Measurements from ENCODE around the gene LANCL3.
A peak's percentile ranks its signal among the peaks of the same experiment; 100 is the strongest.
"Not testable (repeated sequence)": the region's sequence is repeated elsewhere in the genome, so short reads cannot be mapped to it uniquely, and the experiment has no call there.

Gene LANCL3

GRCh38 chrX:37641859-37642258, 70.4 kb downstream of the LANCL3 start:
- no peak for TF ChIP-seq CTCF (IDR thresholded peaks at IDR 0.05; ENCODE audit: insufficient read depth, low read depth, low read length, missing control alignments)

GRCh38 chrX:37644381-37645305, 73.2 kb downstream of the LANCL3 start:
- DNase-seq (ENCODE audit: low read depth), result no peak
- no peak for TF ChIP-seq CTCF (IDR thresholded peaks at IDR 0.05; ENCODE audit: insufficient read depth, low read depth, low read length, missing control alignments)
- no peak overlapping the region for H3K4me3 ChIP-seq (ENCODE audit: low read depth, low read length)

More at GRCh38 chrX:37641859-37642258, 70.4 kb downstream of the LANCL3 start:
- H3K4me3 ChIP-seq (ENCODE audit: low read depth, low read length), result no peak overlapping the region
- no peak for DNase-seq (ENCODE audit: low read depth)

- DNase-seq (ENCODE audit: low read depth), result no peak
- no peak overlapping the region for H3K4me3 ChIP-seq (ENCODE audit: low read depth, low read length)
- no peak for TF ChIP-seq CTCF (IDR thresholded peaks at IDR 0.05; ENCODE audit: insufficient read depth, low read depth, low read length, missing control alignments)
Observed at GRCh38 chrX:37646254-37646653, 74.8 kb downstream of the LANCL3 start.

GRCh38 chrX:37650879-37651278, 79.4 kb downstream of the LANCL3 start:
- not testable (repeated sequence) for H3K4me3 ChIP-seq (ENCODE audit: low read depth, low read length); DNase-seq (ENCODE audit: low read depth)

- no peak for TF ChIP-seq CTCF (IDR thresholded peaks at IDR 0.05; ENCODE audit: insufficient read depth, low read depth, low read length, missing control alignments)
- DNase-seq (ENCODE audit: low read depth), result peak; percentile 2
Observed at GRCh38 chrX:37651921-37652452, 80.5 kb downstream of the LANCL3 start.

GRCh38 chrX:37652589-37653231, 81.2 kb downstream of the LANCL3 start:
- DNase-seq (ENCODE audit: low read depth), result no peak
- TF ChIP-seq CTCF (IDR thresholded peaks at IDR 0.05; ENCODE audit: insufficient read depth, low read depth, low read length, missing control alignments), result no peak
- H3K4me3 ChIP-seq (ENCODE audit: low read depth, low read length), result no peak overlapping the region

More at GRCh38 chrX:37651921-37652452, 80.5 kb downstream of the LANCL3 start:
- H3K4me3 ChIP-seq (ENCODE audit: low read depth, low read length), result no peak overlapping the region

GRCh38 chrX:37653397-37654085, 82.1 kb downstream of the LANCL3 start:
- no peak overlapping the region for H3K4me3 ChIP-seq (ENCODE audit: low read depth, low read length)
- DNase-seq (ENCODE audit: low read depth), result no peak
- TF ChIP-seq CTCF (IDR thresholded peaks at IDR 0.05; ENCODE audit: insufficient read depth, low read depth, low read length, missing control alignments), result no peak

All from GM12865 (cell line).